ENCODE measurements around the gene TBCD. TPM values are rescaled to one million over a fixed set of nuclear protein-coding genes. Genes with fewer than 3 reads are reported as not detected.
A peak's percentile ranks its signal among the peaks of the same experiment; 100 is the strongest.

TBCD gene
- total RNA-seq, 1 experiment from 2014 or later = 173 TPM

GRCh38 chr17:82837586-82838320, 85.9 kb downstream of the TBCD start (continued):
- TF ChIP-seq ZNF425 (CRISPR knock-in tag; conservative IDR thresholded peaks at IDR 0.05) = no peak
- TF ChIP-seq USF2 (CRISPR knock-in tag; IDR thresholded peaks at IDR 0.05) = no peak
- no peak for TF ChIP-seq MAX (CRISPR knock-in tag; IDR thresholded peaks at IDR 0.05)
- TF ChIP-seq RELA (CRISPR knock-in tag; IDR thresholded peaks at IDR 0.05; ENCODE audit: borderline replicate concordance) = no peak
- no peak for TF ChIP-seq MLX (CRISPR knock-in tag; IDR thresholded peaks at IDR 0.05)
- TF ChIP-seq ZNF263 (CRISPR knock-in tag; IDR thresholded peaks at IDR 0.05; ENCODE audit: low read depth) = no peak
- TF ChIP-seq GRHL2 (CRISPR knock-in tag; IDR thresholded peaks at IDR 0.05; ENCODE audit: insufficient replicate concordance, severe bottlenecking) = no peak
- no peak for TF ChIP-seq NR1H2 (CRISPR knock-in tag; IDR thresholded peaks at IDR 0.05)
- TF ChIP-seq ZNF232 (CRISPR knock-in tag; IDR thresholded peaks at IDR 0.05) = no peak
- no peak for TF ChIP-seq NFATC4 (CRISPR knock-in tag; IDR thresholded peaks at IDR 0.05)
- TF ChIP-seq SMAD3 (CRISPR knock-in tag; IDR thresholded peaks at IDR 0.05; ENCODE audit: borderline replicate concordance) = no peak
- no peak for TF ChIP-seq ARID4B (CRISPR knock-in tag; IDR thresholded peaks at IDR 0.05; ENCODE audit: borderline replicate concordance)
- no peak for TF ChIP-seq ZNF317 (CRISPR knock-in tag; IDR thresholded peaks at IDR 0.05; ENCODE audit: borderline replicate concordance, low read depth)

GRCh38 chr17:82838386-82839063, 86.7 kb downstream of the TBCD start:
- POLR2A ChIA-PET = no interaction called here
- peaks cover 51% of the 10 kb centered on the region for H3K4me1 Mint-ChIP-seq
- H3K9me3 Mint-ChIP-seq = no peaks in the 10 kb centered on the region
- CTCF ChIA-PET = interaction anchor here (1.6 kb wide), 1 partner anchor 79 kb away, joined by 4 read pairs; no protein-coding TSS in a partner anchor
- H3K27ac Mint-ChIP-seq = peak overlapping the region; percentile 87
- H3K27me3 Mint-ChIP-seq (ENCODE audit: low read depth) = no peaks in the 10 kb centered on the region
- no peak for DNase-seq (ENCODE audit: low spot score)
- no peak overlapping the region for H3K4me3 Mint-ChIP-seq
- TF ChIP-seq GABPB1 (CRISPR knock-in tag; IDR thresholded peaks at IDR 0.05) = peak; percentile 83
- TF ChIP-seq ZNF317 (CRISPR knock-in tag; IDR thresholded peaks at IDR 0.05; ENCODE audit: borderline replicate concordance, low read depth) = no peak
- peaks cover 10% of the 10 kb centered on the region; the same call in 1 of the 2 replicates for H3K36me3 Mint-ChIP-seq
- no peak for ATAC-seq
